IMR-90 (cell line): ENCODE measurements around the gene SIAH3. TPM values are rescaled to one million over a fixed set of nuclear protein-coding genes. Genes with fewer than 3 reads are reported as not detected.

ENCODE experiments used
- ATAC-seq: fragments of 200-7000 bp; cut with Tn5 transposase; 2 replicates; pipeline ENCODE4 v1.9.1; 2020; ENCODE audit warnings: low read depth, mild to moderate bottlenecking, moderate library complexity
- BruUV-seq: library from RNA; stranded (reverse); fragments of 400-500 nt; replicated peaks from 2 replicates; lab custom pipeline; 2021; lab: Mats Ljungman, UMichigan
- CTCF ChIA-PET: fragments of 300-600 bp; formaldehyde crosslinking; extraction: SDS; loops from one replicate; lab custom pipeline; 2021; ENCODE audit warnings: antibody characterized with exemption; lab: Yijun Ruan, JAX
- POLR2A ChIA-PET: fragments of 300-600 bp; sonication (Branson Sonifier 250); formaldehyde crosslinking; loops from one replicate; lab custom pipeline; 2022; ENCODE audit warnings: antibody characterized with exemption; ENCODE audit not compliant: unreplicated experiment; lab: Charles Lee
- DNase-seq: peaks from one replicate; pipeline ENCODE4 v3.0.0; 2013
- H2AFZ ChIP-seq: replicated peaks from 2 replicates; pipeline ENCODE3; 2013; ENCODE audit warnings: low read length, mild to moderate bottlenecking; ENCODE audit not compliant: poor library complexity
- H2AK5ac ChIP-seq: 2 replicates; pipeline ENCODE4 v1.6.1; 2013; ENCODE audit warnings: low read depth, low read length, inconsistent platforms
- H2AK9ac ChIP-seq: replicated peaks from 2 replicates; pipeline ENCODE3; 2013; ENCODE audit warnings: mild to moderate bottlenecking, low read depth, low read length, moderate library complexity; ENCODE audit not compliant: poor library complexity
- H2BK120ac ChIP-seq: 2 replicates; pipeline ENCODE4 v1.6.1; 2013; ENCODE audit warnings: low read depth, low read length, inconsistent platforms
- H2BK15ac ChIP-seq: 3 replicates; pipeline ENCODE4 v1.6.1; 2013; ENCODE audit warnings: low read depth, low read length, inconsistent platforms
- H2BK20ac ChIP-seq: 2 replicates; pipeline ENCODE4 v1.6.1; 2013; ENCODE audit warnings: low read depth, mild to moderate bottlenecking, inconsistent platforms, low read length, moderate library complexity
- H2BK5ac ChIP-seq: 2 replicates; pipeline ENCODE4 v1.6.1; 2013; ENCODE audit warnings: mild to moderate bottlenecking, low read depth, low read length, inconsistent platforms; ENCODE audit not compliant: poor library complexity, severe bottlenecking
- H3K14ac ChIP-seq: replicated peaks from 2 replicates; pipeline ENCODE4 v1.6.1; 2013; ENCODE audit warnings: low read depth, low read length, inconsistent platforms
- H3K18ac ChIP-seq: 2 replicates; pipeline ENCODE4 v1.6.1; 2013; ENCODE audit warnings: low read depth, low read length, control low read depth
- H3K23ac ChIP-seq: 2 replicates; pipeline ENCODE4 v1.6.1; 2013; ENCODE audit warnings: low read depth, low read length, inconsistent platforms
- H3K27ac ChIP-seq: 2 replicates; pipeline ENCODE4 v1.5.1; 2013; ENCODE audit warnings: mild to moderate bottlenecking, control low read depth, low read length; ENCODE audit not compliant: insufficient read depth
- H3K27me3 ChIP-seq: 2 replicates; pipeline ENCODE4 v1.6.1; 2013; ENCODE audit warnings: low read length; ENCODE audit not compliant: control insufficient read depth, insufficient read depth
- H3K36me3 ChIP-seq: 2 replicates; pipeline ENCODE4 v1.6.1; 2013; ENCODE audit warnings: low read length, mixed read lengths; ENCODE audit not compliant: control insufficient read depth, insufficient read depth
- H3K4ac ChIP-seq: 2 replicates; pipeline ENCODE4 v1.6.1; 2013; ENCODE audit warnings: low read depth, low read length, inconsistent platforms
- H3K4me1 ChIP-seq: 2 replicates; pipeline ENCODE4 v1.6.1; 2013; ENCODE audit warnings: low read length, mixed read lengths; ENCODE audit not compliant: control insufficient read depth, insufficient read depth
- H3K4me2 ChIP-seq: 2 replicates; pipeline ENCODE4 v1.6.1; 2013; ENCODE audit warnings: low read depth, mild to moderate bottlenecking, control low read depth, low read length, moderate library complexity
- H3K4me3 ChIP-seq: 2 replicates; pipeline ENCODE4 v1.5.1; 2013; ENCODE audit warnings: low read depth, mild to moderate bottlenecking, control low read depth, low read length, moderate library complexity; ENCODE audit not compliant: insufficient read depth
- H3K56ac ChIP-seq: 2 replicates; pipeline ENCODE4 v1.6.1; 2013; ENCODE audit warnings: low read length, inconsistent platforms; ENCODE audit not compliant: insufficient read depth; ENCODE audit errors: extremely low read depth
- H3K79me1 ChIP-seq, 2 experiments: 2 replicates each; pipeline ENCODE4 v1.6.1; 2013; ENCODE audit warnings: low read length in 2 of 2, inconsistent platforms in 1 of 2, low read depth in 1 of 2
- H3K9ac ChIP-seq: 2 replicates; pipeline ENCODE4 v1.6.1; 2013; ENCODE audit warnings: low read depth, low read length, control low read depth
- H3K9me1 ChIP-seq: 2 replicates; pipeline ENCODE4 v1.6.1; 2013; ENCODE audit warnings: low read length, inconsistent platforms; ENCODE audit not compliant: insufficient read depth
- H3K9me3 ChIP-seq: 2 replicates; pipeline ENCODE4 v1.6.1; 2013; ENCODE audit warnings: low read length; ENCODE audit not compliant: control insufficient read depth, insufficient read depth
- H4K20me1 ChIP-seq: 2 replicates; pipeline ENCODE4 v1.6.1; 2013; ENCODE audit warnings: low read length, inconsistent platforms; ENCODE audit not compliant: insufficient read depth
- H4K5ac ChIP-seq: 2 replicates; pipeline ENCODE4 v1.6.1; 2013; ENCODE audit warnings: mild to moderate bottlenecking, low read depth, low read length, control low read depth
- H4K8ac ChIP-seq, 2 experiments: 2 replicates each; pipeline ENCODE4 v1.6.1; 2013; ENCODE audit warnings: low read depth in 2 of 2, low read length in 2 of 2, control low read depth in 1 of 2, inconsistent platforms in 1 of 2
- H4K91ac ChIP-seq: 2 replicates; pipeline ENCODE4 v1.6.1; 2013; ENCODE audit warnings: low read depth, low read length, inconsistent platforms; ENCODE audit not compliant: insufficient read depth
- BHLHE40 ChIP-seq: fragments of 150-350 bp; IDR thresholded peaks from 2 replicates; pipeline ENCODE4 v1.6.1; 2016; ENCODE audit warnings: mild to moderate bottlenecking, low read depth, low read length
- CTCF ChIP-seq: conservative IDR thresholded peaks from 2 replicates; pipeline ENCODE4 v1.5.1; 2012; ENCODE audit warnings: mild to moderate bottlenecking, low read depth, low read length, improper control_type of control experiment
- ELK1 ChIP-seq: fragments of 150-350 bp; IDR thresholded peaks from 2 replicates; pipeline ENCODE4 v1.6.1; 2016; ENCODE audit warnings: low read depth, mild to moderate bottlenecking, low read length, moderate library complexity, borderline replicate concordance
- FOS ChIP-seq: fragments of 150-350 bp; IDR thresholded peaks from 2 replicates; pipeline ENCODE4 v1.6.1; 2016; ENCODE audit warnings: low read depth, low read length
- MAFK ChIP-seq: IDR thresholded peaks from 2 replicates; pipeline ENCODE4 v1.6.1; 2012; ENCODE audit warnings: low read depth, low read length, improper control_type of control experiment
- MAZ ChIP-seq: IDR thresholded peaks from 2 replicates; pipeline ENCODE4 v1.6.1; 2012; ENCODE audit warnings: low read depth, mild to moderate bottlenecking, low read length, improper control_type of control experiment, moderate library complexity, borderline replicate concordance
- MXI1 ChIP-seq: IDR thresholded peaks from 2 replicates; pipeline ENCODE4 v1.6.1; 2012; ENCODE audit warnings: low read depth, mild to moderate bottlenecking, low read length, moderate library complexity, borderline replicate concordance
- NFE2L2 ChIP-seq: fragments of 150-350 bp; IDR thresholded peaks from 2 replicates; pipeline ENCODE4 v1.6.1; 2016; ENCODE audit warnings: low read depth, mild to moderate bottlenecking, low read length
- POLR2A ChIP-seq: IDR thresholded peaks from 2 replicates; pipeline ENCODE4 v1.6.1; 2012; ENCODE audit warnings: mild to moderate bottlenecking, low read depth, low read length
- RAD21 ChIP-seq: IDR thresholded peaks from 2 replicates; pipeline ENCODE4 v1.6.1; 2012; ENCODE audit warnings: low read length, improper control_type of control experiment
- RCOR1 ChIP-seq: IDR thresholded peaks from 2 replicates; pipeline ENCODE4 v1.6.1; 2012; ENCODE audit warnings: mild to moderate bottlenecking, low read length, improper control_type of control experiment; ENCODE audit not compliant: insufficient replicate concordance
- RFX5 ChIP-seq: IDR thresholded peaks from 2 replicates; pipeline ENCODE4 v1.8.0; 2012; ENCODE audit warnings: low read depth, mild to moderate bottlenecking, low read length, moderate library complexity
- SMC3 ChIP-seq: fragments of 150-350 bp; IDR thresholded peaks from 2 replicates; pipeline ENCODE4 v1.6.1; 2016; ENCODE audit warnings: low read depth, mild to moderate bottlenecking, antibody characterized with exemption, low read length, moderate library complexity
- USF2 ChIP-seq: fragments of 150-350 bp; IDR thresholded peaks from 2 replicates; pipeline ENCODE4 v1.6.1; 2017; ENCODE audit warnings: mild to moderate bottlenecking, antibody characterized with exemption, low read length, low read depth
- WGBS, 2 experiments: methylation state at CpG; one replicate each; pipeline versions ENCODE4 v1.1.5 to v1.1.7; 2013; ENCODE audit warnings: missing lambda C conversion rate in 2 of 2; ENCODE audit not compliant: insufficient read length in 1 of 2; ENCODE audit errors: extremely low coverage in 2 of 2; 5-methylcytosine and 5-hydroxymethylcytosine counted together
- dilution Hi-C: fragments of 300-500 bp; cut with HindIII; formaldehyde crosslinking; loops from one replicate; pipeline ENCODE4 v1.14.3; 2018; ENCODE audit warnings: low sequenced_read_pairs; ENCODE audit not compliant: unreplicated experiment
- in situ Hi-C: fragments of 300-500 bp; cut with MboI; formaldehyde crosslinking; loops from 3 replicates; pipeline ENCODE4 v1.14.3; 2019; ENCODE audit warnings: low sequenced_read_pairs, inconsistent platforms, mixed read lengths
- intact Hi-C: fragments of 100-400 bp; cut with micrococcal nuclease; formaldehyde crosslinking; loops from 2 replicates; pipeline ENCODE4 v1.10.0; 2022
- polyA plus RNA-seq, 3 experiments: library from polyadenylated mRNA; depleted of rRNA; stranded (reverse); fragments of >200 nt; gene quantifications; 2 replicates each; pipeline ENCODE4 v1.2.3, GENCODE V29; 2012; ENCODE audit warnings: low replicate concordance in 1 of 3
- total RNA-seq: library from RNA; depleted of rRNA; stranded (reverse); fragments of >200 nt; gene quantifications from 2 replicates; pipeline ENCODE4 v1.2.3, GENCODE V29; 2012

Gene SIAH3
- total and polyA plus RNA-seq, 2 of the 4 experiments (the other 2 are of a cell fraction): under 0.01 TPM; not detected in 1

- ChIA-PET POLR2A (no interaction called here), CTCF (no interaction called here)
- H2BK120ac ChIP-seq: no peak overlapping the region
- no peak overlapping the region for H2AK9ac ChIP-seq
- ATAC-seq: no peak
- no peak overlapping the region for H3K4ac ChIP-seq
- no peak overlapping the region for H3K27ac ChIP-seq
- no peak for DNase-seq
- intact Hi-C loops: no loop called here
- H3K56ac ChIP-seq: no peak overlapping the region
- H2BK5ac ChIP-seq: no peak overlapping the region
- BruUV-seq: no TSS peak
- H2AFZ ChIP-seq: no peak overlapping the region
- H3K18ac ChIP-seq: no peak overlapping the region
- no peak overlapping the region for H3K14ac ChIP-seq
- no peak overlapping the region for H4K8ac ChIP-seq
- H3K9me3 ChIP-seq: no peaks in the 10 kb centered on the region
- no peak overlapping the region for H4K91ac ChIP-seq
- no peaks in the 10 kb centered on the region for H4K20me1 ChIP-seq
- H3K4me3 ChIP-seq: no peak overlapping the region
- no peak overlapping the region for H3K23ac ChIP-seq
- dilution Hi-C loops: no loop called here
- TF ChIP-seq MAFK (no peak), BHLHE40 (no peak), RFX5 (no peak), ELK1 (no peak), FOS (no peak), RAD21 (no peak), MXI1 (no peak), SMC3 (no peak), RCOR1 (no peak), MAZ (no peak), NFE2L2 (no peak), CTCF (no peak), POLR2A (no peak), USF2 (no peak)
- H3K9me1 ChIP-seq: no peaks in the 10 kb centered on the region
- no peak overlapping the region for H2BK20ac ChIP-seq
- no CpG with 5 or more reads among the region's 3 CpGs for WGBS, 2 experiments
- no peak overlapping the region for H2BK15ac ChIP-seq
- no peaks in the 10 kb centered on the region for H3K79me1 ChIP-seq
- no peak overlapping the region for H4K5ac ChIP-seq
- H2AK5ac ChIP-seq: no peak overlapping the region
- no peaks in the 10 kb centered on the region for H3K4me1 ChIP-seq
- H3K27me3 ChIP-seq: peaks cover 8% of the 10 kb centered on the region
- no peaks in the 10 kb centered on the region for H3K36me3 ChIP-seq
- in situ Hi-C loops: no loop called here
- no peak overlapping the region for H3K9ac ChIP-seq
- no peak overlapping the region for H3K4me2 ChIP-seq
Measured at GRCh38 chr13:45744979-45745378, 106.6 kb downstream of the SIAH3 start.
